Adrenal gland (tissue), 12 donors: ENCODE measurements around the gene PPBP. TPM values are rescaled to one million over a fixed set of nuclear protein-coding genes. Genes with fewer than 3 reads are reported as not detected.
"Not testable (repeated sequence)": the region's sequence is repeated elsewhere in the genome, so short reads cannot be mapped to it uniquely, and the experiment has no call there.

Source experiments
- DNase-seq, 7 donors: peaks; one replicate each; pipeline ENCODE4 v3.0.0-alpha.2; 2019 to 2020
- H3K27ac ChIP-seq, 5 donors: fragments of 200-600 bp; sonication (generic) in 4 of 5; 1 replicate in 3 of 5; 2 replicates in 2 of 5; pipeline versions ENCODE4 v1.5.1 to v1.8.0; 2016 to 2020; ENCODE audit warnings: mild to moderate bottlenecking in 1 of 5
- H3K27me3 ChIP-seq: fragments of 200-600 bp; 2 replicates; pipeline ENCODE4 v1.8.0; 2021
- H3K36me3 ChIP-seq, 2 donors: fragments of 200-600 bp; replicated peaks in 1 of 2; 1 replicate in 1 of 2; 2 replicates in 1 of 2; pipeline versions ENCODE4 v1.5.1 to v1.8.0; 2018 to 2022
- H3K4me1 ChIP-seq, 2 donors: fragments of 200-600 bp; replicated peaks in 1 of 2; 1 replicate in 1 of 2; 2 replicates in 1 of 2; pipeline versions ENCODE4 v1.5.1 to v1.8.0; 2018 to 2021
- H3K4me3 ChIP-seq, 4 donors: fragments of 200-600 bp; sonication (generic) in 3 of 4; one replicate each; pipeline ENCODE4 v1.5.1; 2016 to 2018
- H3K9me3 ChIP-seq, 3 donors: fragments of 200-600 bp; sonication (generic) in 1 of 3; replicated peaks in 1 of 3; 1 replicate in 2 of 3; 2 replicates in 1 of 3; pipeline versions ENCODE4 v1.5.1 to v1.8.0; 2016 to 2021
- POLR2A ChIP-seq, 2 donors: fragments of 450-650 bp; IDR thresholded peaks; one replicate each; pipeline ENCODE4 v1.6.1; 2017; ENCODE audit warnings: antibody characterized with exemption in 2 of 2, mild to moderate bottlenecking in 2 of 2, moderate library complexity in 1 of 2
- WGBS, 4 donors: extraction: QIAGEN DNeasy Blood & Tissue Kit in 2 of 4; methylation state at CpG; one replicate each; pipeline versions ENCODE4 v1.1.5 to v1.1.7; 2013 to 2017; 5-methylcytosine and 5-hydroxymethylcytosine counted together
- intact Hi-C, 2 donors: fragments of 100-400 bp; cut with DNase I; formaldehyde crosslinking; loops; one replicate each; pipeline versions ENCODE4 v1.14.1 to v1.15.0; 2022 to 2023
- polyA plus RNA-seq, 3 donors: library from polyadenylated mRNA; stranded (reverse); fragments of 200-250 nt in 2 of 3; fragments of 350-450 nt in 1 of 3; fragmentation: Illumina TruSeq in 1 of 3; extraction: RNeasy Lipid Tissue Mini Kit (QIAGEN cat#74804) in 1 of 3; gene quantifications; one replicate each; pipeline ENCODE4 v1.2.3, GENCODE V29; 2013 to 2014
- total RNA-seq, 9 donors: library from RNA; depleted of rRNA in 4 of 9; stranded (reverse); fragments of >200 nt in 4 of 9; fragments of 120-200 nt in 1 of 9; fragmentation: NEBNext Ultra II Directional in 1 of 9; extraction: Animal tissue kit (Norgen Biotek cat#: 25700) in 1 of 9; gene quantifications; one replicate each; pipeline versions ENCODE4 v1.1.0 to v1.2.4, GENCODE V29; 2013 to 2023
- TF ChIP-seq, protein P1 (sequence below), 6 experiments: fragments of 450-650 bp in 4 of 6; fragments of 200-600 bp in 2 of 6; sonication (generic) in 1 of 6; IDR thresholded peaks; 1 replicate in 5 of 6; 2 replicates in 1 of 6; pipeline versions ENCODE4 v1.5.1 to v1.8.0; 2016 to 2021; ENCODE audit warnings: antibody characterized with exemption in 6 of 6, mild to moderate bottlenecking in 2 of 6, moderate library complexity in 1 of 6
- donor health status: healthy with polysubstance abuse.
- donor health status: Bipolar disorder and iron deficiency.
- donor health status: DM: yes; HTN: yes; CAD: no.
- donor health status: DM: no; HTN: no; CAD: no.
- donor health status: DM: no; HTN: no; CAD: no.
- donor health status: DM: yes; HTN: yes; CAD: no.

Gene PPBP
- total and polyA plus RNA-seq, 12 donors, result 0.27 to 22.4 (median 2.4) TPM; not detected in 5

DNA sequence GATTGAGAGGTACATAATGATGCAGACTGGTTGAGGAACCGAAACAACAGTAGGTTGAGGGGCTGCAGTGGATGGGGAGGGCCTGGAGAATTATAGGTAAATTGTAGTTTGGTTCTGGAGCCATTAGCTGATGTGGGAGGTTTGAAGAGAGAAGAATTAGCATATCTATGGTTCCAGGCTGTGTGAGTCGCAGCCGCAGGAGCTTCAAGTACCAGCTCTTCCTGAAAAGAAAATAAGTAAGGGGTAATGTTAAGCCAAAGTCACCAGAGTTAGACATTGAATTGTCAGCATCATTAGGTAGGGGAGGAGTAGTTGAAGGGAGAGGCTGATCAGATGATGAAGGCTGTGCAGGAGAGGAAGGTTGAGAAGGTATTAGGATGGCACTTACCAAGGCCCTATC lies 35.6 kb downstream of the PPBP start:
- Histone ChIP-seq H3K4me1 (no peaks in the 10 kb centered on the region), H3K36me3 (no peaks in the 10 kb centered on the region), H3K27me3 (no peaks in the 10 kb centered on the region), H3K27ac (no peak overlapping the region), H3K9me3 (no peaks in the 10 kb centered on the region), H3K4me3 (no peak overlapping the region)
- no peak for DNase-seq
- 84 to 86% (median 85%) methylated on average over 3 of the region's 3 CpGs for WGBS, 4 donors
- intact Hi-C loops, result no loop called here
- TF ChIP-seq POLR2A (IDR thresholded peaks at IDR 0.05), result no peak
- TF ChIP-seq, protein P1, sequence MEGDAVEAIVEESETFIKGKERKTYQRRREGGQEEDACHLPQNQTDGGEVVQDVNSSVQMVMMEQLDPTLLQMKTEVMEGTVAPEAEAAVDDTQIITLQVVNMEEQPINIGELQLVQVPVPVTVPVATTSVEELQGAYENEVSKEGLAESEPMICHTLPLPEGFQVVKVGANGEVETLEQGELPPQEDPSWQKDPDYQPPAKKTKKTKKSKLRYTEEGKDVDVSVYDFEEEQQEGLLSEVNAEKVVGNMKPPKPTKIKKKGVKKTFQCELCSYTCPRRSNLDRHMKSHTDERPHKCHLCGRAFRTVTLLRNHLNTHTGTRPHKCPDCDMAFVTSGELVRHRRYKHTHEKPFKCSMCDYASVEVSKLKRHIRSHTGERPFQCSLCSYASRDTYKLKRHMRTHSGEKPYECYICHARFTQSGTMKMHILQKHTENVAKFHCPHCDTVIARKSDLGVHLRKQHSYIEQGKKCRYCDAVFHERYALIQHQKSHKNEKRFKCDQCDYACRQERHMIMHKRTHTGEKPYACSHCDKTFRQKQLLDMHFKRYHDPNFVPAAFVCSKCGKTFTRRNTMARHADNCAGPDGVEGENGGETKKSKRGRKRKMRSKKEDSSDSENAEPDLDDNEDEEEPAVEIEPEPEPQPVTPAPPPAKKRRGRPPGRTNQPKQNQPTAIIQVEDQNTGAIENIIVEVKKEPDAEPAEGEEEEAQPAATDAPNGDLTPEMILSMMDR (IDR thresholded peaks at IDR 0.05), result no peak

DNA sequence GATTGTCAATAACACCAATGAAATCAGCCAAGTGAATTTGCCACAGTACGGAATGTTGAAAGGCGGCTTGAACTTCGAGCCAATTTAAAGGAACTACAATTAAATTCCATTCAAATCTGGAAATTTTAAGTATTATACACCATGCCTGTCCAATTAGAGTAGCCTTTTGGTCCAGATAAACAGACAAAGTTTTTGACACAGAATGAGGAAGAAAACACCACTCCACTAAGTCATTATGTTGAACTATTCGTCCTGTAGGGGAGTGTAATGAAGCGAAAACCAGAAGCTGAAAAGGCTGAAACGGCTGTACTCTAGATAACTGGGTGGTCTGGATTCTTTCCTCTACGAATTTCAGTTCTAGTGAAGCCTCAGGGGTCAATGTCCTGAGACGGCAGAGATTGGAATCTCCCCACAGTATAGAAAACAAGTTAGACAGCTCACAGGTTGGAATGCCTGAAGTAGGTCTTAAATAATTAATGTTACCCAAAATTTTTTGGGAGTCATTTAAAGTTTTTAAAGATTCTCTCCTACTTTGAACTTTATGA lies 37.5 kb downstream of the PPBP start:
- DNase-seq, H3K4me1 ChIP-seq, H3K36me3 ChIP-seq, intact Hi-C loops, H3K4me3 ChIP-seq, H3K27me3 ChIP-seq, H3K27ac ChIP-seq, H3K9me3 ChIP-seq: not testable (repeated sequence)
- 53 to 59% (median 55%) methylated on average over 8 of the region's 8 CpGs for WGBS, 4 donors

DNA sequence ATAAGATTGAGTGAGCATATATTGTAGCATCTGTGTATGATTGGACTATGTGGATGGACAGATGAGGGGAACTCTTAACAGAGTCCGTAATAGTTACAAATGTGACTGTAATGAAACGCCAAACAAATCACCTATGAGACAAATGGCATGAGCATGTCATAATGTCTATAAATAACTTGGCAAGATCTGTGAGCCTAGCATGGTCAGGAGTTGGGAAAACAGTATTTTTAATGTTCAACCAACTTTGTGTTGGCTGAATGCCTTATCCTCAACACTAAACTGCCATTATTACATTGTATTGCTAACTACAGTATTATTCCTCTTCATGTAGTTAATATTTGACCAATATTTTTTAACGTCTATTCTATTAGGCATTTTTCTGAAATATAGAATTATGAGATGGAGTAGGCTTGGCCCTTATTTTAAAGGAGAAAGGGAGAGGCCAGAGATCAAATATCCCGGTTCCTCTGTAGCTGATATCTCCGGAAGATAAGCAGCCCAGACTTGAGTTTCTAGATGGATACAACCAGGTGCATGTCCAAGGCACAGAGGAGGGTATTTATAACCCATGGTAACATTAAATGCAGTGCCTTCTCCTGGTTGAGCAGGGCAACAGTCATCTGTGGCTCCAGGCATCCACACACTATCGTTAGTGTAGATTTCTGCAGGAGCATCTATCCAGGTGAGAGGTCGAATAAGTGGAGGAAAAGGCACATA lies 38.8 kb downstream of the PPBP start:
- H3K4me1 ChIP-seq, result peaks cover 0 to 3% of the 10 kb centered on the region in 2 donors
- intact Hi-C loops, result loop anchor here in 1 of 2 donors (10.0 kb wide), 1 partner anchor 284 kb away; no protein-coding TSS in a partner anchor
- TF ChIP-seq, protein P1 (IDR thresholded peaks at IDR 0.05), result no peak
- TF ChIP-seq POLR2A (IDR thresholded peaks at IDR 0.05), result no peak
- H3K36me3 ChIP-seq, result no peaks in the 10 kb centered on the region
- H3K4me3 ChIP-seq, result no peak overlapping the region
- 77 to 84% (median 82%) methylated on average over 7 of the region's 7 CpGs for WGBS, 4 donors
- no peak for DNase-seq
- H3K9me3 ChIP-seq, result no peaks in the 10 kb centered on the region
- no peak overlapping the region for H3K27ac ChIP-seq
- H3K27me3 ChIP-seq, result peaks cover 22% of the 10 kb centered on the region

DNA sequence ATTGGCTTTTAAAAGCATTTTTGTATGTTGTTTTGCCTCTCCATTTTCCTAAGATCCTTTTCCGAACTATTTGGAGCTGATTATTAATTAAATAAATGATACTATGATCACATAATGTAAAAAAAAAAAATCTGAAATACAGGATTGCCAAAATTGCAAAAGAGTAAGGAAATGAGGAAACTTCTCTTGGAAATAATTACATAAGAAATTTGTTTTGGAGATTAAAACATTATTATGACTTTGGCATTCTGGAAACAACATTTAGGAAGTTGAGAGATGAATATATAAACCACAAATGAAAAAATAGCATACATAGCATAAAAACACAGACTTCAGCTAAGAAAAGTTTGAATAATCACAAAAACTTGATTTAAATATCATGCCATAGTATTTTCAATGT lies 39.7 kb downstream of the PPBP start:
- intact Hi-C loops, result loop anchor here in 1 of 2 donors (10.0 kb wide), 1 partner anchor 283 kb away; no protein-coding TSS in a partner anchor
- Histone ChIP-seq H3K27me3 (peaks cover 31% of the 10 kb centered on the region), H3K4me1 (peaks cover 0 to 7% of the 10 kb centered on the region in 2 donors), H3K4me3 (no peak overlapping the region), H3K9me3 (no peaks in the 10 kb centered on the region), H3K27ac (no peak overlapping the region), H3K36me3 (no peaks in the 10 kb centered on the region)
- no peak for TF ChIP-seq POLR2A (IDR thresholded peaks at IDR 0.05)
- TF ChIP-seq, protein P1 (IDR thresholded peaks at IDR 0.05), result no peak
- no peak for DNase-seq
- WGBS, 4 donors, result 51 to 58% (median 56%) methylated on average over 1 of the region's 1 CpG
